HepG2 (cell line): ENCODE results near the gene ENTPD2.

Source experiments
- FOXK1 ChIP-seq: sonication (generic); formaldehyde crosslinking; IDR thresholded peaks from 2 replicates; pipeline ENCODE4 v1.4.0; 2020; ENCODE audit warnings: low read depth, missing genetic modification reagents, borderline replicate concordance
- KAT7 ChIP-seq: IDR thresholded peaks from 2 replicates; pipeline ENCODE4 v1.6.1; 2018; ENCODE audit warnings: borderline replicate concordance, missing compliant biosample characterization
- ZNF232 ChIP-seq: sonication (generic); formaldehyde crosslinking; IDR thresholded peaks from 2 replicates; pipeline ENCODE4 v1.4.0; 2020; ENCODE audit warnings: missing genetic modification reagents, borderline replicate concordance
- ZNF337 ChIP-seq: sonication (generic); formaldehyde crosslinking; IDR thresholded peaks from 2 replicates; pipeline ENCODE4 v1.5.1; 2020; ENCODE audit warnings: missing genetic modification reagents, low read depth, mild to moderate bottlenecking, borderline replicate concordance
- TF ChIP-seq, protein P1 (sequence below): sonication (generic); formaldehyde crosslinking; IDR thresholded peaks from 2 replicates; pipeline ENCODE4 v1.9.0; 2021; ENCODE audit warnings: missing genetic modification reagents, borderline replicate concordance
- TF ChIP-seq, protein P2 (sequence below): sonication (generic); formaldehyde crosslinking; IDR thresholded peaks from 2 replicates; pipeline ENCODE4 v1.8.0; 2022; ENCODE audit warnings: mild to moderate bottlenecking, missing genetic modification reagents, moderate library complexity
- TF ChIP-seq, protein P3 (sequence below): sonication (generic); formaldehyde crosslinking; IDR thresholded peaks from 2 replicates; pipeline ENCODE4 v1.5.0; 2020; ENCODE audit warnings: mild to moderate bottlenecking, missing genetic modification reagents, moderate library complexity

DNA sequence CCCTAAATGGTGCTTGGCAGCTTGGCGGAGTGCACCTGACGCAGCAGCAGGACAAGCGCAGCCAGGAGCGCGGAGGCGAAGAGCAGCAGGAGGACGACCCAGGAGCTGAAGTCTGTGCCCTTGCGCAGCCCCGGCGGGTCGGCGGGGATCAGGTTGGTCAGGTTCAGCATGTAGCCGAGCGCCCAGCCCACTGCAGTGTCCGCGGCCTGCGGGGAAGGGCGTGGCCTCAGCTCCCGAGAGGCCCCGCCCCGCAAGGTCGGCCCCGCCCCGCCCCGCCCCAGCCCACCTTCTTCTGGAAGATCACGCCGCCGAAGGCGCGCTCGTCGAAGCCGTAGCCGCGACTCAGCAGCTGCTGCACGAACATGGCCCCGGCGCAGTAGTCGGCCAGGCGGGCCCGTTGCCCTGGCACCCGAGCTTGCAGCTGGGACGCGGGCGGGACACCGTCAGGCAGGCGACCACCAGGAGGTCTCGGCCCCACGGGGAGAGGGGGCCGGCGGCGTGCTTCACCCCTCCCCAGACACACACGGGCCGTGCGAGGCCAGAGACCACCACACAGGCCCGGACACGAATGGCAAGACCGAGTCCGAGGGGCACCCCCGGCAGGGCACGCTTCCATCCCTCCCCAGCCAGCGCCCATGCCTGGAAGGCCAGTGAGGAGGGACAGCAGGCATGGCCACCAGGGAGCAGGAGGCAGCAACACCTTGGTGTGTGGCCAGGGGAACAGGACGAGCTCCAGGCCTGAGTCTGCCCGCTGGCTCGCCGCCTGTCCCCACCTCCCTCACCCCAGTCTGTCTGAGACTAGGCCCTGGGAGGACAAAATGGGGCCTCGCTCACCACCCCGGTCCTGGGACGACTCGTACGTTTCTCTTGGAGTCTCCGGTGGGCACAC is 5.0 kb downstream of the ENTPD2 start:
- TF ChIP-seq ZNF337 (CRISPR knock-in tag) = no peak
- TF ChIP-seq, protein P1, sequence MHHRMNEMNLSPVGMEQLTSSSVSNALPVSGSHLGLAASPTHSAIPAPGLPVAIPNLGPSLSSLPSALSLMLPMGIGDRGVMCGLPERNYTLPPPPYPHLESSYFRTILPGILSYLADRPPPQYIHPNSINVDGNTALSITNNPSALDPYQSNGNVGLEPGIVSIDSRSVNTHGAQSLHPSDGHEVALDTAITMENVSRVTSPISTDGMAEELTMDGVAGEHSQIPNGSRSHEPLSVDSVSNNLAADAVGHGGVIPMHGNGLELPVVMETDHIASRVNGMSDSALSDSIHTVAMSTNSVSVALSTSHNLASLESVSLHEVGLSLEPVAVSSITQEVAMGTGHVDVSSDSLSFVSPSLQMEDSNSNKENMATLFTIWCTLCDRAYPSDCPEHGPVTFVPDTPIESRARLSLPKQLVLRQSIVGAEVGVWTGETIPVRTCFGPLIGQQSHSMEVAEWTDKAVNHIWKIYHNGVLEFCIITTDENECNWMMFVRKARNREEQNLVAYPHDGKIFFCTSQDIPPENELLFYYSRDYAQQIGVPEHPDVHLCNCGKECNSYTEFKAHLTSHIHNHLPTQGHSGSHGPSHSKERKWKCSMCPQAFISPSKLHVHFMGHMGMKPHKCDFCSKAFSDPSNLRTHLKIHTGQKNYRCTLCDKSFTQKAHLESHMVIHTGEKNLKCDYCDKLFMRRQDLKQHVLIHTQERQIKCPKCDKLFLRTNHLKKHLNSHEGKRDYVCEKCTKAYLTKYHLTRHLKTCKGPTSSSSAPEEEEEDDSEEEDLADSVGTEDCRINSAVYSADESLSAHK = no peak
- TF ChIP-seq KAT7 = no peak
- TF ChIP-seq, protein P2, sequence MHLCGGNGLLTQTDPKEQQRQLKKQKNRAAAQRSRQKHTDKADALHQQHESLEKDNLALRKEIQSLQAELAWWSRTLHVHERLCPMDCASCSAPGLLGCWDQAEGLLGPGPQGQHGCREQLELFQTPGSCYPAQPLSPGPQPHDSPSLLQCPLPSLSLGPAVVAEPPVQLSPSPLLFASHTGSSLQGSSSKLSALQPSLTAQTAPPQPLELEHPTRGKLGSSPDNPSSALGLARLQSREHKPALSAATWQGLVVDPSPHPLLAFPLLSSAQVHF = no peak
- TF ChIP-seq, protein P3, sequence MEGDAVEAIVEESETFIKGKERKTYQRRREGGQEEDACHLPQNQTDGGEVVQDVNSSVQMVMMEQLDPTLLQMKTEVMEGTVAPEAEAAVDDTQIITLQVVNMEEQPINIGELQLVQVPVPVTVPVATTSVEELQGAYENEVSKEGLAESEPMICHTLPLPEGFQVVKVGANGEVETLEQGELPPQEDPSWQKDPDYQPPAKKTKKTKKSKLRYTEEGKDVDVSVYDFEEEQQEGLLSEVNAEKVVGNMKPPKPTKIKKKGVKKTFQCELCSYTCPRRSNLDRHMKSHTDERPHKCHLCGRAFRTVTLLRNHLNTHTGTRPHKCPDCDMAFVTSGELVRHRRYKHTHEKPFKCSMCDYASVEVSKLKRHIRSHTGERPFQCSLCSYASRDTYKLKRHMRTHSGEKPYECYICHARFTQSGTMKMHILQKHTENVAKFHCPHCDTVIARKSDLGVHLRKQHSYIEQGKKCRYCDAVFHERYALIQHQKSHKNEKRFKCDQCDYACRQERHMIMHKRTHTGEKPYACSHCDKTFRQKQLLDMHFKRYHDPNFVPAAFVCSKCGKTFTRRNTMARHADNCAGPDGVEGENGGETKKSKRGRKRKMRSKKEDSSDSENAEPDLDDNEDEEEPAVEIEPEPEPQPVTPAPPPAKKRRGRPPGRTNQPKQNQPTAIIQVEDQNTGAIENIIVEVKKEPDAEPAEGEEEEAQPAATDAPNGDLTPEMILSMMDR (CRISPR knock-in tag) = no peak
- no peak for TF ChIP-seq FOXK1 (CRISPR knock-in tag)
- TF ChIP-seq ZNF232 (CRISPR knock-in tag) = no peak
